H9 (cell line): Measurements from ENCODE around the gene CDH1. TPM values are rescaled to one million over a fixed set of nuclear protein-coding genes. Genes with fewer than 3 reads are reported as not detected.

ENCODE experiments used
- DNase-seq: peaks from one replicate; pipeline ENCODE4 v3.0.0-alpha.2; 2017
- H2AFZ ChIP-seq: one replicate; pipeline ENCODE4 v1.6.1; 2013; ENCODE audit warnings: mild to moderate bottlenecking, low read length, control low read depth, moderate library complexity
- H2AK5ac ChIP-seq: 2 replicates; pipeline ENCODE4 v1.6.1; 2013; ENCODE audit warnings: low read length, control low read depth, mixed read lengths; ENCODE audit not compliant: insufficient read length
- H2BK120ac ChIP-seq: one replicate; pipeline ENCODE4 v1.6.1; 2013; ENCODE audit warnings: low read depth, mild to moderate bottlenecking, low read length, control low read depth, inconsistent platforms; ENCODE audit not compliant: poor library complexity, severe bottlenecking
- H2BK12ac ChIP-seq: 2 replicates; pipeline ENCODE4 v1.6.1; 2013; ENCODE audit warnings: low read length, control low read depth, mixed read lengths, low read depth; ENCODE audit not compliant: insufficient read length
- H2BK15ac ChIP-seq: 2 replicates; pipeline ENCODE4 v1.6.1; 2013; ENCODE audit warnings: low read depth, low read length, control low read depth
- H2BK20ac ChIP-seq: one replicate; pipeline ENCODE4 v1.6.1; 2013; ENCODE audit warnings: low read depth, mild to moderate bottlenecking, low read length, control low read depth, inconsistent platforms; ENCODE audit not compliant: poor library complexity, severe bottlenecking
- H2BK5ac ChIP-seq: 2 replicates; pipeline ENCODE4 v1.6.1; 2013; ENCODE audit warnings: low read length, control low read depth, mixed read lengths; ENCODE audit not compliant: insufficient read length
- H3K14ac ChIP-seq: 2 replicates; pipeline ENCODE4 v1.6.1; 2013; ENCODE audit warnings: low read length, control low read depth; ENCODE audit not compliant: insufficient read depth
- H3K18ac ChIP-seq: 2 replicates; pipeline ENCODE4 v1.6.1; 2013; ENCODE audit warnings: low read depth, mild to moderate bottlenecking, mixed read lengths, low read length, control low read depth; ENCODE audit not compliant: insufficient read length
- H3K23ac ChIP-seq: 2 replicates; pipeline ENCODE4 v1.6.1; 2013; ENCODE audit warnings: low read length, control low read depth, mixed read lengths, low read depth; ENCODE audit not compliant: insufficient read length
- H3K23me2 ChIP-seq: 2 replicates; pipeline ENCODE4 v1.6.1; 2013; ENCODE audit warnings: low read depth, mild to moderate bottlenecking, mixed read lengths, low read length, control low read depth; ENCODE audit not compliant: insufficient read length, poor library complexity, severe bottlenecking
- H3K27ac ChIP-seq: 2 replicates; pipeline ENCODE4 v1.5.1; 2013; ENCODE audit warnings: low read length, control low read depth, mixed read lengths, low read depth; ENCODE audit not compliant: insufficient read length
- H3K27me3 ChIP-seq: 2 replicates; pipeline ENCODE4 v1.6.1; 2013; ENCODE audit warnings: low read length, control low read depth, inconsistent platforms; ENCODE audit not compliant: insufficient read depth
- H3K4ac ChIP-seq: 2 replicates; pipeline ENCODE4 v1.6.1; 2013; ENCODE audit warnings: low read depth, mild to moderate bottlenecking, control low read depth, inconsistent platforms, low read length, moderate library complexity
- H3K4me1 ChIP-seq: 2 replicates; pipeline ENCODE4 v1.6.1; 2013; ENCODE audit warnings: low read length, control low read depth, inconsistent platforms; ENCODE audit not compliant: insufficient read depth
- H3K4me2 ChIP-seq: 2 replicates; pipeline ENCODE4 v1.6.1; 2013; ENCODE audit warnings: low read length, control low read depth, mixed read lengths; ENCODE audit not compliant: insufficient read length, insufficient read depth
- H3K56ac ChIP-seq: 2 replicates; pipeline ENCODE4 v1.6.1; 2013; ENCODE audit warnings: low read depth, mild to moderate bottlenecking, mixed read lengths, low read length, control low read depth; ENCODE audit not compliant: insufficient read length
- H3K79me1 ChIP-seq: 2 replicates; pipeline ENCODE4 v1.6.1; 2013; ENCODE audit warnings: low read depth, mild to moderate bottlenecking, moderate library complexity, low read length, control low read depth, inconsistent platforms; ENCODE audit not compliant: insufficient read depth, poor library complexity, severe bottlenecking
- H3K79me2 ChIP-seq: 2 replicates; pipeline ENCODE4 v1.6.1; 2013; ENCODE audit warnings: low read length, control low read depth, inconsistent platforms; ENCODE audit not compliant: insufficient read depth
- H3K9ac ChIP-seq: 2 replicates; pipeline ENCODE4 v1.6.1; 2013; ENCODE audit warnings: low read length, control low read depth, mixed read lengths; ENCODE audit not compliant: insufficient read length; ENCODE audit errors: extremely low read depth
- H3K9me3 ChIP-seq: one replicate; pipeline ENCODE4 v1.6.1; 2013; ENCODE audit warnings: low read depth, low read length, inconsistent platforms; ENCODE audit not compliant: control insufficient read depth
- H3T11ph ChIP-seq: one replicate; pipeline ENCODE4 v1.6.1; 2013; ENCODE audit warnings: mild to moderate bottlenecking, low read length, control low read depth, inconsistent platforms
- H4K20me1 ChIP-seq: one replicate; pipeline ENCODE4 v1.6.1; 2013; ENCODE audit not compliant: control insufficient read depth, insufficient read length, insufficient read depth
- H4K5ac ChIP-seq: 2 replicates; pipeline ENCODE4 v1.6.1; 2013; ENCODE audit warnings: low read depth, mild to moderate bottlenecking, mixed read lengths, low read length, control low read depth; ENCODE audit not compliant: insufficient read length
- H4K8ac ChIP-seq: replicated peaks from 2 replicates; pipeline ENCODE4 v1.6.1; 2013; ENCODE audit warnings: low read length, control low read depth, mixed read lengths, low read depth; ENCODE audit not compliant: insufficient read length
- H4K91ac ChIP-seq: 2 replicates; pipeline ENCODE4 v1.6.1; 2013; ENCODE audit warnings: low read depth, mild to moderate bottlenecking, moderate library complexity, mixed read lengths, low read length, control low read depth; ENCODE audit not compliant: insufficient read length
- H3K27ac Mint-ChIP-seq, 3 experiments: 2 replicates in 2 of 3; 3 replicates in 1 of 3; pipeline ENCODE4 v1.8.0; 2020 to 2021; ENCODE audit warnings: mixed read lengths in 3 of 3, mild to moderate bottlenecking in 1 of 3, moderate library complexity in 1 of 3
- H3K27me3 Mint-ChIP-seq: 2 replicates; pipeline ENCODE4 v1.8.0; 2021; ENCODE audit warnings: low read depth, mild to moderate bottlenecking, moderate library complexity, mixed read lengths
- H3K36me3 Mint-ChIP-seq, 3 experiments: 2 replicates in 2 of 3; 3 replicates in 1 of 3; pipeline ENCODE4 v1.8.0; 2020 to 2021; ENCODE audit warnings: low read depth in 3 of 3, mixed read lengths in 3 of 3; ENCODE audit not compliant: insufficient read depth in 1 of 3
- H3K4me1 Mint-ChIP-seq, 2 experiments: 2 replicates each; pipeline ENCODE4 v1.8.0; 2020; ENCODE audit warnings: mixed read lengths in 2 of 2
- H3K4me3 Mint-ChIP-seq, 2 experiments: 2 replicates in 1 of 2; 3 replicates in 1 of 2; pipeline ENCODE4 v1.8.0; 2020 to 2021; ENCODE audit warnings: mild to moderate bottlenecking in 2 of 2, mixed read lengths in 2 of 2, moderate library complexity in 1 of 2
- H3K9me3 Mint-ChIP-seq, 2 experiments: 2 replicates in 1 of 2; 3 replicates in 1 of 2; pipeline ENCODE4 v1.8.0; 2020; ENCODE audit warnings: mild to moderate bottlenecking in 2 of 2, mixed read lengths in 2 of 2, moderate library complexity in 1 of 2
- WGBS: extraction: QIAGEN DNeasy Blood & Tissue Kit; methylation state at CpG from one replicate; pipeline ENCODE4 v1.1.7; 2013; ENCODE audit warnings: missing lambda C conversion rate, low lambda C conversion rate, mixed read lengths; ENCODE audit not compliant: insufficient read length; ENCODE audit errors: extremely low coverage; 5-methylcytosine and 5-hydroxymethylcytosine counted together
- total RNA-seq: library from RNA; stranded (reverse); gene quantifications from 2 replicates; pipeline ENCODE4 v1.2.1, GENCODE V29; 2021
- TF ChIP-seq, protein P1 (sequence below): fragments of 200-600 bp; sonication (generic); conservative IDR thresholded peaks from 3 replicates; pipeline ENCODE4 v1.8.0; 2021; ENCODE audit warnings: antibody characterized with exemption, mild to moderate bottlenecking

CDH1 gene
- total RNA-seq, 1 experiment from 2014 or later: 237 TPM

DNA sequence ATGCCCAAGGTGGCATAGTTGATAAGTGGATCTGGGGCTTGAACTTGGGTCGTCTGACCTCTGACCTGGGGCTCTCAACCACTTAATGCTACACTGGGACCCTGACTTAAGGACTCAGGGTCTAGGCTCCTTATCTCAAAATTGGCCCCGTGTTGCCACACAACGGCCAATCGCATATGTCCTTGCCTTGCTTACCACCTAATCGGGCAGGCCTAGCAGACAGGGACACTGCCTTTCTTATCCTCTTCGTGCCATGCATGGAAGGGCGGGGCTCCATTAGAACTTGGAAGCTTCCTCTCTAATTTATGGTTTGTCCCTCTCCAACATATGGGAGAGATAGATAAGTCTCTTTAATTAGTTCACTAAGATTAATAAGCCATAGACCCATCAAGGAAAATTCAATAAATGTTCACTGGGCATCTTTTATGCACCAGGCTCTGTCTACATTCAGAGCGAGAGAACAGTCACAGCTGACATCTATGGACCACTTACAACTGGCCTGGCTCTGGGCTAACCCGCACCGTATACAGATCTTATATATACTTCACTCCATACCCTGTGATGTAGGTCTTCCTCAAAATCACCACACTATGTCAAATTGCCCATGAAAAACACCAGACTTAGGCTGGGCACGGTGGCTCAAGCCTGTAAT, 35.1 kb downstream of the CDH1 start:
- Histone ChIP-seq H4K91ac (no peak overlapping the region), H4K5ac (no peak overlapping the region), H2AFZ (no peak overlapping the region), H2BK12ac (no peak overlapping the region), H2BK120ac (no peak overlapping the region), H3K4me2 (no peak overlapping the region), H3K79me2 (0 out of 2 replicates have a peak, but pooled peaks cover 2% of the 10 kb centered on the region), H3T11ph (no peak overlapping the region), H3K4me1 (peaks cover 4% of the 10 kb centered on the region; the same call in 1 of the 2 replicates), H3K79me1 (peaks cover 5% of the 10 kb centered on the region), H3K27ac (no peak overlapping the region), H2AK5ac (no peak overlapping the region), H3K9me3 (no peaks in the 10 kb centered on the region), H3K27me3 (no peaks in the 10 kb centered on the region), H3K9ac (no peak overlapping the region), H3K14ac (no peak overlapping the region), H3K4ac (no peak overlapping the region), H2BK20ac (no peak overlapping the region), H3K23me2 (no peaks in the 10 kb centered on the region), H4K20me1 (no peaks in the 10 kb centered on the region), H4K8ac (no peak overlapping the region), H3K18ac (no peak overlapping the region), H3K56ac (no peak overlapping the region), H2BK15ac (no peak overlapping the region), H3K23ac (no peak overlapping the region), H2BK5ac (no peak overlapping the region)
- Mint-ChIP-seq H3K9me3 (no peaks in the 10 kb centered on the region), H3K27me3 (no peaks in the 10 kb centered on the region), H3K4me3 (no peak overlapping the region), H3K27ac (no peak overlapping the region), H3K4me1 (peaks cover 12 to 21% of the 10 kb centered on the region in 2 experiments), H3K36me3 (peaks cover 4 to 43% (median 40%) of the 10 kb centered on the region in 3 experiments; a peak in 5 of 7 replicates)
- WGBS: no CpG with 5 or more reads among the region's 11 CpGs
- TF ChIP-seq, protein P1, sequence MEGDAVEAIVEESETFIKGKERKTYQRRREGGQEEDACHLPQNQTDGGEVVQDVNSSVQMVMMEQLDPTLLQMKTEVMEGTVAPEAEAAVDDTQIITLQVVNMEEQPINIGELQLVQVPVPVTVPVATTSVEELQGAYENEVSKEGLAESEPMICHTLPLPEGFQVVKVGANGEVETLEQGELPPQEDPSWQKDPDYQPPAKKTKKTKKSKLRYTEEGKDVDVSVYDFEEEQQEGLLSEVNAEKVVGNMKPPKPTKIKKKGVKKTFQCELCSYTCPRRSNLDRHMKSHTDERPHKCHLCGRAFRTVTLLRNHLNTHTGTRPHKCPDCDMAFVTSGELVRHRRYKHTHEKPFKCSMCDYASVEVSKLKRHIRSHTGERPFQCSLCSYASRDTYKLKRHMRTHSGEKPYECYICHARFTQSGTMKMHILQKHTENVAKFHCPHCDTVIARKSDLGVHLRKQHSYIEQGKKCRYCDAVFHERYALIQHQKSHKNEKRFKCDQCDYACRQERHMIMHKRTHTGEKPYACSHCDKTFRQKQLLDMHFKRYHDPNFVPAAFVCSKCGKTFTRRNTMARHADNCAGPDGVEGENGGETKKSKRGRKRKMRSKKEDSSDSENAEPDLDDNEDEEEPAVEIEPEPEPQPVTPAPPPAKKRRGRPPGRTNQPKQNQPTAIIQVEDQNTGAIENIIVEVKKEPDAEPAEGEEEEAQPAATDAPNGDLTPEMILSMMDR: no peak
- no peak for DNase-seq
